ENCODE results near the gene SELENOH.

SELENOH gene

GRCh38 chr11:57751176-57751575 lies 9.9 kb downstream of the SELENOH start:
- DNase-seq, result no peak

GRCh38 chr11:57751676-57752253 lies 10.5 kb downstream of the SELENOH start, which contains the start of gene BTBD18:
Gene BTBD18 (minus strand): TSS chr11:57751819. CDS start chr11:57751188, 631 bp downstream.
- no peak for DNase-seq

- no peak for DNase-seq
These were observed 11.7 kb downstream of the SELENOH start for GRCh38 chr11:57752954-57753353.

GRCh38 chr11:57758174-57758573 lies 16.9 kb downstream of the SELENOH start:
- DNase-seq, result no peak

- DNase-seq, result peak; percentile 25
These were observed 20.3 kb downstream of the SELENOH start, which contains the start of gene CTNND1 for GRCh38 chr11:57761301-57762234. Gene CTNND1 (plus strand): TSS chr11:57761802. CDS start chr11:57791479, 29,677 bp downstream.

GRCh38 chr11:57762235-57762861 lies 21.1 kb downstream of the SELENOH start:
- DNase-seq, result no peak

GRCh38 chr11:57763568-57763967 lies 22.3 kb downstream of the SELENOH start:
- no peak for DNase-seq

- DNase-seq, result no peak
These were observed 22.7 kb downstream of the SELENOH start for GRCh38 chr11:57764021-57764420.

- DNase-seq, result no peak
These were observed 23.3 kb downstream of the SELENOH start for GRCh38 chr11:57764566-57764965.

- no peak for DNase-seq
These were observed 23.7 kb downstream of the SELENOH start for GRCh38 chr11:57764972-57765371.

- no peak for DNase-seq
These were observed 29.5 kb downstream of the SELENOH start for GRCh38 chr11:57770793-57771192.

- DNase-seq, result no peak
These were observed 30.1 kb downstream of the SELENOH start for GRCh38 chr11:57771365-57771764.

- no peak for DNase-seq
These were observed 31.3 kb downstream of the SELENOH start for GRCh38 chr11:57772562-57772961.

GRCh38 chr11:57773026-57773598 lies 31.8 kb downstream of the SELENOH start:
- DNase-seq, result no peak

- no peak for DNase-seq
These were observed 34.2 kb downstream of the SELENOH start for GRCh38 chr11:57775491-57775890.

- DNase-seq, result no peak
These were observed 34.8 kb downstream of the SELENOH start for GRCh38 chr11:57776031-57776521.

- no peak for DNase-seq
These were observed 35.4 kb downstream of the SELENOH start for GRCh38 chr11:57776577-57777210.

GRCh38 chr11:57777969-57778317 lies 36.7 kb downstream of the SELENOH start:
- DNase-seq, result no peak

- no peak for DNase-seq
These were observed 37.2 kb downstream of the SELENOH start for GRCh38 chr11:57778318-57779037.

- DNase-seq, result no peak
These were observed 38.0 kb downstream of the SELENOH start for GRCh38 chr11:57779276-57779675.

- DNase-seq, result no peak
These were observed 40.2 kb downstream of the SELENOH start for GRCh38 chr11:57781529-57781943.

GRCh38 chr11:57785072-57785471 lies 43.8 kb downstream of the SELENOH start:
- DNase-seq, result no peak
